Stomach smooth muscle (tissue), 2 donors: ENCODE data around the gene PPP3CA.

ENCODE experiments used
- H3K27ac ChIP-seq: one replicate; pipeline ENCODE4 v1.7.0; 2013; ENCODE audit warnings: mild to moderate bottlenecking, low read length, inconsistent platforms
- H3K27me3 ChIP-seq, 2 donors: one replicate each; pipeline ENCODE4 v1.7.0; 2013; ENCODE audit warnings: low read length in 2 of 2; ENCODE audit not compliant: insufficient read depth in 2 of 2, control insufficient read depth in 1 of 2
- H3K36me3 ChIP-seq, 2 donors: one replicate each; pipeline ENCODE4 v1.7.0; 2013; ENCODE audit warnings: low read length in 2 of 2; ENCODE audit not compliant: control insufficient read depth in 2 of 2, insufficient read depth in 2 of 2
- H3K4me1 ChIP-seq: one replicate; pipeline ENCODE4 v1.7.0; 2013; ENCODE audit warnings: low read length; ENCODE audit not compliant: control insufficient read depth, insufficient read depth
- H3K4me3 ChIP-seq, 2 donors: one replicate each; pipeline ENCODE4 v1.7.0; 2013; ENCODE audit warnings: low read length in 2 of 2
- H3K9ac ChIP-seq, 2 donors: one replicate each; pipeline ENCODE4 v1.7.0; 2013; ENCODE audit warnings: low read length in 2 of 2, mild to moderate bottlenecking in 1 of 2
- H3K9me3 ChIP-seq, 2 donors: one replicate each; pipeline ENCODE4 v1.7.0; 2013; ENCODE audit warnings: low read length in 2 of 2; ENCODE audit not compliant: control insufficient read depth in 2 of 2
- donor health status: healthy.
- donor health status: Pancreatic carcinoma.

Gene PPP3CA

GRCh38 chr4:101329592-101329991 is 17.7 kb downstream of the PPP3CA start:
- Histone ChIP-seq H3K27me3 (no peaks in the 10 kb centered on the region), H3K4me3 (no peak overlapping the region), H3K4me1 (no peaks in the 10 kb centered on the region), H3K9me3 (no peaks in the 10 kb centered on the region), H3K36me3 (no peaks in the 10 kb centered on the region), H3K9ac (no peak overlapping the region), H3K27ac (no peak overlapping the region)

DNA sequence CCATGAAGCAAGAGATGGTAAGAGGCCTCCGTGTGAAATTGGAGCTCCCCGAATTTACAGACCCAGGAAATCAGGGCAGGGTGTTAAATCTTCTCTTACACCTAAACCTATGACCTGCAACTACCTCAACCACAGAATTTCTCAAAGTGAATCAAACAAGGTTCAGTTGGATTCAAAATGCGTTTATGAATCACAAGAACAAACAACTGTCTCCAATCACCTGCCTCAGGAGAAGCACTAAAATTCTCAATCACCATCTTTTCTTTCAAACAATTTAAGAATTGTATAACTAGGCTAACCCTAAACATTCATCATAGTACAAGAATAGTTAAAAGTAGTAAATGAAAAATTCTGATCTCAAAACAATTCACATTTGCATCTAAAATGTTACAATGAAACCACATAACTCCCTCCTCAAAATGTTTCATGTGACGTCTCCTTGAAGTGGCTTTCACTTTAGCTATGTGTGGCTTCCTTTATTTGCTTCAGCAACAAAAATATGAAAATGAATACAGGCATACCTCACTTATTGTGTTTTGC is 19.2 kb downstream of the PPP3CA start:
- H3K9ac ChIP-seq, result no peak overlapping the region
- H3K4me1 ChIP-seq, result no peaks in the 10 kb centered on the region
- H3K36me3 ChIP-seq, result no peaks in the 10 kb centered on the region
- no peak overlapping the region for H3K27ac ChIP-seq
- H3K27me3 ChIP-seq, result no peaks in the 10 kb centered on the region
- H3K9me3 ChIP-seq, result no peaks in the 10 kb centered on the region
- H3K4me3 ChIP-seq, result no peak overlapping the region

- Histone ChIP-seq H3K4me3 (no peak overlapping the region), H3K4me1 (no peaks in the 10 kb centered on the region), H3K27me3 (no peaks in the 10 kb centered on the region), H3K9me3 (no peaks in the 10 kb centered on the region), H3K27ac (no peak overlapping the region), H3K36me3 (no peaks in the 10 kb centered on the region), H3K9ac (no peak overlapping the region)
These were observed 20.8 kb downstream of the PPP3CA start for GRCh38 chr4:101326576-101326975.

GRCh38 chr4:101322743-101323142 is 24.6 kb downstream of the PPP3CA start:
- no peak overlapping the region for H3K9ac ChIP-seq
- no peaks in the 10 kb centered on the region for H3K36me3 ChIP-seq
- H3K9me3 ChIP-seq, result no peaks in the 10 kb centered on the region
- H3K4me3 ChIP-seq, result no peak overlapping the region
- no peak overlapping the region for H3K27ac ChIP-seq
- H3K27me3 ChIP-seq, result no peaks in the 10 kb centered on the region
- no peaks in the 10 kb centered on the region for H3K4me1 ChIP-seq

- Histone ChIP-seq H3K27me3 (no peaks in the 10 kb centered on the region), H3K36me3 (no peaks in the 10 kb centered on the region), H3K4me1 (no peaks in the 10 kb centered on the region), H3K4me3 (no peak overlapping the region), H3K9me3 (no peaks in the 10 kb centered on the region), H3K9ac (no peak overlapping the region), H3K27ac (no peak overlapping the region)
These were observed 25.8 kb downstream of the PPP3CA start for GRCh38 chr4:101321481-101322042.

- Histone ChIP-seq H3K9ac (no peak overlapping the region), H3K4me3 (no peak overlapping the region), H3K9me3 (no peaks in the 10 kb centered on the region), H3K27me3 (no peaks in the 10 kb centered on the region), H3K36me3 (no peaks in the 10 kb centered on the region), H3K27ac (no peak overlapping the region), H3K4me1 (no peaks in the 10 kb centered on the region)
These were observed 31.5 kb downstream of the PPP3CA start for GRCh38 chr4:101315786-101316185.

DNA sequence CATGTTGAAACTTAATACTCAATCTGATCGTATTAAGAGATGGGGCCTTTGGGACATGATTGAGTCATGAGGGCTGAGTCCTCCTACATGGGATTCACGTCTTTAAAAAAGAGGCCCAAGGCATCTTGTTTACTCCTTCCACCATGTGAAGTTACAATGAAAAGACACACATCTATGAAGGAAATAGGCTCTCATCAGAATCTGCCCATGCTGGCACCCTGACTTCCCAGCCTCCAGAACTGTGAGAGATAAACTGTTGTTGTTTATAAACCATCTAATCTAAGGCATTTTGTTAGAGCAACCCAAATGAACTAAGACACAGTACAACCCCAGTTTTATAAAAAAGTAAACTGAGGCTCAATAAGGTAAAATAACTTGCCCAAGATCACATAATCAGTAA is 32.3 kb downstream of the PPP3CA start:
- Histone ChIP-seq H3K9ac (no peak overlapping the region), H3K27ac (no peak overlapping the region), H3K4me3 (no peak overlapping the region), H3K9me3 (no peaks in the 10 kb centered on the region), H3K4me1 (no peaks in the 10 kb centered on the region), H3K27me3 (no peaks in the 10 kb centered on the region), H3K36me3 (no peaks in the 10 kb centered on the region)

GRCh38 chr4:101309925-101310324 is 37.4 kb downstream of the PPP3CA start:
- no peaks in the 10 kb centered on the region for H3K27me3 ChIP-seq

GRCh38 chr4:101307899-101308298 is 39.4 kb downstream of the PPP3CA start:
- Histone ChIP-seq H3K36me3 (no peaks in the 10 kb centered on the region), H3K9ac (no peak overlapping the region), H3K4me3 (no peak overlapping the region), H3K27ac (no peak overlapping the region), H3K4me1 (no peaks in the 10 kb centered on the region), H3K27me3 (no peaks in the 10 kb centered on the region), H3K9me3 (no peaks in the 10 kb centered on the region)

More at GRCh38 chr4:101309925-101310324, 37.4 kb downstream of the PPP3CA start:
- Histone ChIP-seq H3K9ac (no peak overlapping the region), H3K4me3 (no peak overlapping the region), H3K9me3 (no peaks in the 10 kb centered on the region), H3K36me3 (no peaks in the 10 kb centered on the region), H3K4me1 (no peaks in the 10 kb centered on the region), H3K27ac (no peak overlapping the region)

- no peak overlapping the region for H3K27ac ChIP-seq
- no peaks in the 10 kb centered on the region for H3K4me1 ChIP-seq
- H3K4me3 ChIP-seq, result no peak overlapping the region
- H3K9me3 ChIP-seq, result no peaks in the 10 kb centered on the region
- no peaks in the 10 kb centered on the region for H3K36me3 ChIP-seq
- H3K9ac ChIP-seq, result no peak overlapping the region
- H3K27me3 ChIP-seq, result no peaks in the 10 kb centered on the region
These were observed 40.3 kb downstream of the PPP3CA start for GRCh38 chr4:101306764-101307615.

GRCh38 chr4:101306225-101306624 is 41.1 kb downstream of the PPP3CA start:
- no peak overlapping the region for H3K4me3 ChIP-seq
- no peaks in the 10 kb centered on the region for H3K27me3 ChIP-seq
- no peak overlapping the region for H3K9ac ChIP-seq
- H3K4me1 ChIP-seq, result no peaks in the 10 kb centered on the region
- no peaks in the 10 kb centered on the region for H3K9me3 ChIP-seq
- no peaks in the 10 kb centered on the region for H3K36me3 ChIP-seq
- no peak overlapping the region for H3K27ac ChIP-seq
